ENCODE data around the gene NEURL1. TPM values are rescaled to one million over a fixed set of nuclear protein-coding genes. Genes with fewer than 3 reads are reported as not detected.

Gene NEURL1
- total RNA-seq, 1 donor, result 0.27 TPM

DNA sequence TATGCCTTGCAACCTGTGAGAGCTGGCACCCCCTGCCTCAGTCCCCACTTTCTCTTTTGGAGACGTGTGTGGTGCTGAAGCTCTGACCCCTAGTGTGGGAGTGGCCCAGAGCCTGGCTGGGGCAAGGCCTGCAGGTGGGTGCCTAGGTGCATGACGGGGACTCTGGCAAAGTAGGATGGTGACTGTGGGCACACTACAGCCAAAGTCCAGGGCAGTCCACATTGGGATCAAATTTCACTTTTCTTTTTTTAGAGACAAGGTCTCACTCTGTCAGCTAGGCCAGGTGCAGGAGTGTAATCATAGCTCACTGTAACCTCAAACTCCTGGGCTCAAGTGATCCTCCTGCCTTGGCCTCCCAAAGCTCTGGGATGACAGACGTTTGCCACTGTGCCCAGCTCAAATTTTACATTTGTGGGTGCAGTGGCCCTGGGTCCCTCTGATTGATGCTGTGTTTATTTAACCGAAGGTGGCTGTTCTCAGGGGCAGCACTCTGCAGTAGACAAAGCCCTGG lies 52.3 kb downstream of the NEURL1 start:
- no peak overlapping the region for H3K4me3 ChIP-seq (ENCODE audit: low read depth, low read length)
- DNase-seq (ENCODE audit: low read depth), result no peak
- TF ChIP-seq, protein P1, sequence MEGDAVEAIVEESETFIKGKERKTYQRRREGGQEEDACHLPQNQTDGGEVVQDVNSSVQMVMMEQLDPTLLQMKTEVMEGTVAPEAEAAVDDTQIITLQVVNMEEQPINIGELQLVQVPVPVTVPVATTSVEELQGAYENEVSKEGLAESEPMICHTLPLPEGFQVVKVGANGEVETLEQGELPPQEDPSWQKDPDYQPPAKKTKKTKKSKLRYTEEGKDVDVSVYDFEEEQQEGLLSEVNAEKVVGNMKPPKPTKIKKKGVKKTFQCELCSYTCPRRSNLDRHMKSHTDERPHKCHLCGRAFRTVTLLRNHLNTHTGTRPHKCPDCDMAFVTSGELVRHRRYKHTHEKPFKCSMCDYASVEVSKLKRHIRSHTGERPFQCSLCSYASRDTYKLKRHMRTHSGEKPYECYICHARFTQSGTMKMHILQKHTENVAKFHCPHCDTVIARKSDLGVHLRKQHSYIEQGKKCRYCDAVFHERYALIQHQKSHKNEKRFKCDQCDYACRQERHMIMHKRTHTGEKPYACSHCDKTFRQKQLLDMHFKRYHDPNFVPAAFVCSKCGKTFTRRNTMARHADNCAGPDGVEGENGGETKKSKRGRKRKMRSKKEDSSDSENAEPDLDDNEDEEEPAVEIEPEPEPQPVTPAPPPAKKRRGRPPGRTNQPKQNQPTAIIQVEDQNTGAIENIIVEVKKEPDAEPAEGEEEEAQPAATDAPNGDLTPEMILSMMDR (IDR thresholded peaks at IDR 0.05; ENCODE audit: insufficient read depth, low read length), result no peak

DNA sequence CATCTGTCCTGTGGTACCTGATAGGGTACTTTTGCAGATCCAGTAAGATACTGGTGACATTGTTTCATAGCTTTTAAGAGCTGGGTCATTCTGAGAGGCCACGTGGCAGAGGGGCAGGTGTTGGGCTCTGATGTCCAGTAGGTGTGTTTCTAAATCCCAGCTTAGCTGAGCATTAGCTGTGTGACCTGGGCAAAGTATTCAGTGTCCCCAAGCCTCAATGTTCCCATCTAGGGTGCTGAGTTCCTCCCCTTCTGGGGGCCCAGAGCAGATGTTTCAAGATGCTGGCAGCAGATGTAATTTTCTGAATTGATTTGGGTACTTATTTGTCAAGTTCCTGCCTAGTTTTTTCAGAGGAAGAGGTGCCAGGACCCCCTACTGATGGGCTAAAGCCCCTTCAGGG lies 52.9 kb downstream of the NEURL1 start:
- no peak overlapping the region for H3K4me3 ChIP-seq (ENCODE audit: low read depth, low read length)
- DNase-seq (ENCODE audit: low read depth), result no peak
- TF ChIP-seq, protein P1 (IDR thresholded peaks at IDR 0.05; ENCODE audit: insufficient read depth, low read length), result no peak

DNA sequence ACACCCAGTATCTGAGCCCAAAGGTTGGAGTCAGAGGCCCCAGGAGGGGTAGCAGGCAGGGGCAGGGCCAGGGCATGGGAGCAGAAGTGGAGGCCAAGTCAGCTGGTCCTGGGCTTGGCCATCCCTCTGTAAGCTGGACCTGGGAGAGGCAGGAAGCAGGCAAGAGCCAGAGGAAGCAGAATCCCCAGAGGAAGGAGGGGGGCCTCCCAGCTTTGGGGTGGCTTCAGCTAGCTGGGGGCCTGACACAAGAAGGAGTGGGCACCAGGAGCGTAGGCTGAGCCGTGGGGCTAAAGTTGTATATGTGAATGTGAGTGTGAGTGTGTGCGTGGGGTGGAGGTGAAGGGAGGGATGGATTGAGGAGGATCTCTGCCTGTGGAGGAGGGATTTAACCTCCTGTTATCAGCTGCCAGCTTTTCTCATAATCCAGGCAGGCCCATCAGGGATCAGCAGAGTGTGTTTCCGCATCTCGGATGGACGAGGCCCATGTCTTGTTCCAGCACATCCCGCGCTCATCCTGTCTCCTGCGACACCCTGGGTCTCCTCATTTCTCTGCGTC lies 54.0 kb downstream of the NEURL1 start:
- TF ChIP-seq, protein P1 (IDR thresholded peaks at IDR 0.05; ENCODE audit: insufficient read depth, low read length), result no peak
- H3K4me3 ChIP-seq (ENCODE audit: low read depth, low read length), result no peak overlapping the region
- DNase-seq (ENCODE audit: low read depth), result no peak

DNA sequence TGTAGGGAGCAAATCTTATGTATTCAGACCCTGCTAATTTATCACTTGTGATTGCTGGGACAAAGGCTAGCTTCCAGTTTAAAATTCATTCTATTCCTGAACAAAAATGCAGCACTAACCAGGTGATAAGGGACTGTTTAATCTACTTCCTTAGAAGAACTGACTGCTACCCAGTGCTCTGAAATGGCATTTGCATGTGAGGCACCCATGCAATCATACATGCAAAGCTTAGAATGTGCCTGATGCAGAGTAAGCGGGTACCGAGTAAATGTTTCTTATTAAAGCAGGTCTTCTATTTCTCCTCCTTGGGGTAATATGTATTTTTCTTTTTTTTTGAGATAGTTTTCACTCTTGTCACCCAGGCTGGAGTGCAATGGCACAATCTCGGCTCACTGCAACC lies 54.5 kb downstream of the NEURL1 start:
- TF ChIP-seq, protein P1 (IDR thresholded peaks at IDR 0.05; ENCODE audit: insufficient read depth, low read length), result no peak
- no peak for DNase-seq (ENCODE audit: low read depth)
- no peak overlapping the region for H3K4me3 ChIP-seq (ENCODE audit: low read depth, low read length)

DNA sequence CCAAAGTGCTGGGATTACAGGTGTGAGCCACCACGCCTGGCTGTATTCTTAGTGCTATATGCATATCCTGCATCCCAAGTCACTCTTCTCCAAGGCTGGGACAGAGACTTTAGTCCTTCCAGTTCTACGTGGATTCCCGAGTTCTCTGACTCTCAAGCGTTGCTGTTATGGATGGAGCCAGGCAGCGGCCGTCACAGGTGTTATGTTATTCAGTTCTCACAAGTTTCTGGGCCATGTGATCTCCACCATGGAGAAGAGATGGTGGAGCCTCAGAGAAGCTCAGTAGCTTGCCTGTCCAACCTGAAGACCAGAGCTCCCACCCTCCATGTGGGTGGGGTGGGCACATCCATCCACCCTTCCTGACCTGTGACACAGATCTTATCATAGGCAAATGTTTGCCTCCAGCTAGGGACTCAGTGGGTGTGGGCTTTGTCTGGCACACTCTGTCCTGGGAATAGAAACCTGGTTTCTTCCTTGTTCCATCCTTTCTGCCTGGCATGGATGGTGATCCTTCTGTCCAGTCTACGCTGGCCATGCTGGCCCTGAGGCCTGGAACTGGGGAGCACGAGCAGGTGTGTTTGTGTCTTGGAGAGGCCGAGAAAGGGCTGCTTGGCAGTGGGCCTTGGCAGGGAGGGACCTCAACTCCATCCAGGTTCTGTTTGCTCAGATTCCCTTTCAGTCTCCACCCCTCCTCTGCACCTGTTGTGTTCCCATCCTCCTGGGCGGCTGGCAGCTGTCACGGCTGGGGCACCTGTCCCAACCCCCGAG lies 55.3 kb downstream of the NEURL1 start:
- DNase-seq (ENCODE audit: low read depth), result no peak
- TF ChIP-seq, protein P1 (IDR thresholded peaks at IDR 0.05; ENCODE audit: insufficient read depth, low read length), result no peak
- H3K4me3 ChIP-seq (ENCODE audit: low read depth, low read length), result no peak overlapping the region

DNA sequence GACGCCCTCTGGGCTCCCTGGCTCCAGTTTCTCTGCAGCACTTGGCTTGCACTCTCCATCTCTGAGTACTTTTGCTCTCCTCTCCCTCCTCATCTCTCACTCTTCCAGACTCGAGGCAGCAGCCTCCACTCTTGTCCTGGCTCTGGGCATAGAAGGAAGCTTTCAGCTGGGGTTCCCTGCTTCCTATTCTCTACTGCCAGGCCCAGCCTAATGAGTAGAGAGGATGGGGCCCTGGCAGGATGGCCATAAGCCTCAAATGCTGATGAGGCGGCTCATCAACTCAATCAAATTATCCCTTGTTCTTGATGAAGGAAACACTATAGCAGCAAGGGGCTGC lies 55.8 kb downstream of the NEURL1 start:
- no peak for DNase-seq (ENCODE audit: low read depth)
- TF ChIP-seq, protein P1 (IDR thresholded peaks at IDR 0.05; ENCODE audit: insufficient read depth, low read length), result no peak
- no peak overlapping the region for H3K4me3 ChIP-seq (ENCODE audit: low read depth, low read length)

All from fibroblast of the aortic adventitia (primary cell).